Lower lobe of right lung (tissue), 2 donors: ENCODE measurements around the gene KLF9. TPM values are rescaled to one million over a fixed set of nuclear protein-coding genes. Genes with fewer than 3 reads are reported as not detected.

Source experiments
- ATAC-seq, 2 donors: fragments of 200-7000 bp; cut with Tn5 transposase; one replicate each; pipeline ENCODE4 v1.9.1; 2020 to 2022; ENCODE audit warnings: mild to moderate bottlenecking in 2 of 2, moderate library complexity in 2 of 2
- DNase-seq: peaks from one replicate; pipeline ENCODE4 v3.0.0-alpha.2; 2020
- H3K27ac ChIP-seq: fragments of 200-600 bp; one replicate; pipeline ENCODE4 v1.8.0; 2022
- H3K27me3 ChIP-seq: fragments of 200-600 bp; one replicate; pipeline ENCODE4 v1.8.0; 2022; ENCODE audit warnings: low read depth
- H3K36me3 ChIP-seq: fragments of 200-600 bp; one replicate; pipeline ENCODE4 v1.8.0; 2022; ENCODE audit warnings: mild to moderate bottlenecking
- H3K4me1 ChIP-seq: fragments of 200-600 bp; one replicate; pipeline ENCODE4 v1.8.0; 2022
- H3K4me3 ChIP-seq: fragments of 200-600 bp; one replicate; pipeline ENCODE4 v1.8.0; 2022; ENCODE audit warnings: mild to moderate bottlenecking
- H3K9me3 ChIP-seq: fragments of 200-600 bp; one replicate; pipeline ENCODE4 v1.8.0; 2022
- intact Hi-C: fragments of 100-400 bp; cut with DNase I; formaldehyde crosslinking; loops from one replicate; pipeline ENCODE4 v1.11.0; 2022
- total RNA-seq: library from RNA; stranded (reverse); fragmentation: NEBNext Ultra II Directional; extraction: Animal tissue kit (Norgen Biotek cat#: 25700); gene quantifications from one replicate; pipeline ENCODE4 v1.2.1, GENCODE V29; 2021
- TF ChIP-seq, protein P1 (sequence below): fragments of 200-600 bp; IDR thresholded peaks from one replicate; pipeline ENCODE4 v1.8.0; 2022; ENCODE audit warnings: antibody characterized with exemption, mild to moderate bottlenecking
- donor health status: DM: no; HTN: yes; CAD: no; lungs with severe emphysema.

Gene KLF9
- total RNA-seq, 1 donor from 2014 or later, result 76.9 TPM

DNA sequence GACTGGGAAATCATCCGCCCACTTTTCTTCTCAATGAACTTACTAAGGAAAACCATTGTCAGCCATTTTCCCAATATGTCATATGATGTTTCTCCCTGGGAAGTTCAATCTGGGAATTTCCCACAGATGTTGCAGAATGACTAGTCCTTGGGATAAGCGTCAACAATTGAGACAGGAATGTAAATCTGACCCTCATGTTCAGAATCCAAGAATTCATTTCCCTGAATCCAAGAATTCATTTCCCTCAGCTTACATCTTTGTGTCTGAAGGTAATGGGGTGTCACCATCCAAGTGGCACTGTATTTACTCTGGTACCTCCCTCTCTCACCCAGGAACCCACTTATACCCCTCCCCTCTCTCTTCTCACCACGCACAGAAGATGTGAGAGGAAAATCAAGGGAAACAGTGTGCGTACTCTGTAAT, 7.4 kb downstream of the KLF9 start:
- TF ChIP-seq, protein P1, sequence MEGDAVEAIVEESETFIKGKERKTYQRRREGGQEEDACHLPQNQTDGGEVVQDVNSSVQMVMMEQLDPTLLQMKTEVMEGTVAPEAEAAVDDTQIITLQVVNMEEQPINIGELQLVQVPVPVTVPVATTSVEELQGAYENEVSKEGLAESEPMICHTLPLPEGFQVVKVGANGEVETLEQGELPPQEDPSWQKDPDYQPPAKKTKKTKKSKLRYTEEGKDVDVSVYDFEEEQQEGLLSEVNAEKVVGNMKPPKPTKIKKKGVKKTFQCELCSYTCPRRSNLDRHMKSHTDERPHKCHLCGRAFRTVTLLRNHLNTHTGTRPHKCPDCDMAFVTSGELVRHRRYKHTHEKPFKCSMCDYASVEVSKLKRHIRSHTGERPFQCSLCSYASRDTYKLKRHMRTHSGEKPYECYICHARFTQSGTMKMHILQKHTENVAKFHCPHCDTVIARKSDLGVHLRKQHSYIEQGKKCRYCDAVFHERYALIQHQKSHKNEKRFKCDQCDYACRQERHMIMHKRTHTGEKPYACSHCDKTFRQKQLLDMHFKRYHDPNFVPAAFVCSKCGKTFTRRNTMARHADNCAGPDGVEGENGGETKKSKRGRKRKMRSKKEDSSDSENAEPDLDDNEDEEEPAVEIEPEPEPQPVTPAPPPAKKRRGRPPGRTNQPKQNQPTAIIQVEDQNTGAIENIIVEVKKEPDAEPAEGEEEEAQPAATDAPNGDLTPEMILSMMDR, result no peak
- Histone ChIP-seq H3K4me1 (peaks cover 87% of the 10 kb centered on the region), H3K27ac (peak overlapping the region; percentile 64), H3K36me3 (peaks cover 9% of the 10 kb centered on the region), H3K4me3 (peak overlapping the region; percentile 75), H3K27me3 (no peaks in the 10 kb centered on the region), H3K9me3 (no peaks in the 10 kb centered on the region)
- DNase-seq (no peak), ATAC-seq (no peak)
- intact Hi-C loops, result loop anchor here (10.0 kb wide), 2 partner anchors 52 to 198 kb away; no protein-coding TSS in a partner anchor

DNA sequence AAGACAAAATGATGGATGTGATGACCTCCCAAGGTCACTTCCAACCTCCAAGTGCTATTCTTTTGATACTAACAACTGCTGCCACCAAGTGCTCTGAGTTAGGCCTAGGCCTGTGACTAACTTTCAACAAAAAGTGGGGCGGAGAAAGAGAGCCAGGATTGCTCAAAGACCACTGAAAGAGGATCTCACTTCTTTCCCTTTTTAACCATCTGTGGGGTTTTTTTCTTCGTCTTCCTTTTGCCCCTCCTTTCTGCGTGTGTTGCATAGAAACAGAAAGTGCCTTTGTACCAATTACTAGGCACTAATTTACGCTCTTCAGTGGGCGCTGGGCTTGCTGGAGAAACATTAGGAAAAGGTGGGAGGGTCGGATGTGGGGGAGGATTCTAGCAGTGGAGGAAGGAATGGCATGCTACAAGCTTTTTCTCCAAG, 8.0 kb downstream of the KLF9 start:
- no peak for DNase-seq
- peak overlapping the region; percentile 64 for H3K27ac ChIP-seq
- H3K4me3 ChIP-seq, result peak overlapping the region; percentile 75
- H3K27me3 ChIP-seq, result no peaks in the 10 kb centered on the region
- TF ChIP-seq, protein P1, result no peak
- intact Hi-C loops, result loop anchor here (10.0 kb wide), 2 partner anchors 52 to 198 kb away; no protein-coding TSS in a partner anchor
- no peaks in the 10 kb centered on the region for H3K9me3 ChIP-seq
- peaks cover 94% of the 10 kb centered on the region for H3K4me1 ChIP-seq
- ATAC-seq, result peak; percentile 26 to 56
- peaks cover 9% of the 10 kb centered on the region for H3K36me3 ChIP-seq

DNA sequence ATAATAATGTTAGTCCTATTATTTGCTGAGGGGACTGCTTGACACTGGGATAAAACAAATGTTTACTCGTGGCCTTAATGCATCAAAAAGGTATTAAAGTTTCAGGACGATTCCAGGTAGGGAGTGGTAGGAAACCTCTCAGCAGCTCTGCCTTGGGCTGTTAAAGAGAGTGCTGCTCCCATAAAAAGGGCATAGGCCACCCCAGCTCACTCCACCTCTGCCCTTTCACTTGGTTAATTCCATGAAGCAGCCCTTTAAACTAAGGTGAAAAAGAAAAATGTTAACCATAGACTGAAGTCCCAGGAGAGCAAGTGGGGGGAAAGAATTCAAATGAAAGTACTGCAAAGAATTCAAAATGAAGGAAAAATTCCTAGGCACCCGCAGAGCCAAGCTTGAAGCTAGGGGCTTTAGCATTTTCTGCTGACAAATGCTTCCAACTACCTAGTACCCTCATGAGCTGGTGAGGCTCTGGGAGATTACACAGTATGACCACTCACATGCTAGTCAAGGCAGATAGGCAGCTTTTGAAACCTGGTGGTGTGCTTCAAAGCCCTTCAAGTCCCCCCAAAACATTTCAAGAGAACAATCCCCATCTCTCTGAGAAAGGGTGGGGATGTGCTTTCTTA, 8.5 kb downstream of the KLF9 start:
- H3K4me1 ChIP-seq, result peaks cover 98% of the 10 kb centered on the region
- H3K9me3 ChIP-seq, result no peaks in the 10 kb centered on the region
- intact Hi-C loops, result loop anchor here (10.0 kb wide), 2 partner anchors 51 to 199 kb away; no protein-coding TSS in a partner anchor

DNA sequence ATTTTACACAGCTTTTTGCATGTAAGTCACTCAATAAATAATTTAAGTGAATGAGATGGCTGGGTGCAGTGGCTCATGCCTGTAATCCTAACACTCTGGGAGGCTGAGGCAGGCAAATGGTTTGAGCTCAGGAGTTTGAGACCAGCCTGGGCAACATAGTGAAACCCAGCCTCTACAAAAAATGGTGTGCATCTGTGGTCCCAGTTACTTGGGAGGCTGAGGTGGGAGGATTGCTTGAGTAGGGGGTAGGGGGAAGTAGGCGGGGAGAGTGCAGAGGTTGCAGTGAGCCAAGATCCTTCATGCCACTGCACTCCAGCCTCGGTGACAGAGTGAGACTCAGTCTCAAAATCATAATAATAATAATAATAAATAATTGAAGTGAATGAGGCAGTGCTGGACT, 10.2 kb downstream of the KLF9 start:
- DNase-seq (no peak), ATAC-seq (no peak)
- no peaks in the 10 kb centered on the region for H3K9me3 ChIP-seq
- H3K27ac ChIP-seq, result peak overlapping the region; percentile 4
- TF ChIP-seq, protein P1, result no peak
- intact Hi-C loops, result loop anchor here (10.0 kb wide), 2 partner anchors 49 to 201 kb away; no protein-coding TSS in a partner anchor
- H3K36me3 ChIP-seq, result peaks cover 9% of the 10 kb centered on the region
- H3K27me3 ChIP-seq, result no peaks in the 10 kb centered on the region
- H3K4me3 ChIP-seq, result no peak overlapping the region
- H3K4me1 ChIP-seq, result peaks cover 98% of the 10 kb centered on the region

More for the DNA sequence above, 8.5 kb downstream of the KLF9 start:
- H3K27me3 ChIP-seq, result no peaks in the 10 kb centered on the region
- TF ChIP-seq, protein P1, result no peak
- H3K27ac ChIP-seq, result peak overlapping the region; percentile 64
- H3K36me3 ChIP-seq, result peaks cover 9% of the 10 kb centered on the region
- DNase-seq, result no peak
- ATAC-seq, result no peak
- H3K4me3 ChIP-seq, result peak overlapping the region; percentile 75

DNA sequence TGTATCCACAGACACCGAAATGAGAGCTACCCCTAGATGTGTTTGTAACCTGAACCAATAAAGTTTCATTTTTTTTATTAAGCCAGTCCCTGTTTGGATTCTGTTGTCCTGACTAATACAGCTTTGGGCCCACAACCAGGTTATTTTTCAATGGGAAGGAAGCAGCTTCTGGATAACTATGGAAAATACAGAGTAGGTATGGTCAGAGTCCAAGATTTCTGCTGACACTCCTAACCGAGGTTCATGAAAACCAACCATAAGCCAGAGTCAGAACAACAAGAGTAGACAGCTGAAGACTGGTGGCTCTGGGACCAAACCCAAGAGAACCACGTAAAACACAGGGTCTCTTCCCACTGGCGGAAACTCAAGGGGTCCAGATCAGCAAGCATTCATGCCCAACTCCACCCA, 10.8 kb downstream of the KLF9 start:
- DNase-seq (no peak), ATAC-seq (no peak)
- TF ChIP-seq, protein P1, result no peak
- peaks cover 8% of the 10 kb centered on the region for H3K36me3 ChIP-seq
- no peak overlapping the region for H3K27ac ChIP-seq
- no peaks in the 10 kb centered on the region for H3K27me3 ChIP-seq
- H3K9me3 ChIP-seq, result no peaks in the 10 kb centered on the region
- peaks cover 100% of the 10 kb centered on the region for H3K4me1 ChIP-seq
- intact Hi-C loops, result loop anchor here (10.0 kb wide), 2 partner anchors 49 to 201 kb away; no protein-coding TSS in a partner anchor
- H3K4me3 ChIP-seq, result no peak overlapping the region
